Neural cell (in vitro differentiated cells): ENCODE data around the gene MAMDC2. TPM values are rescaled to one million over a fixed set of nuclear protein-coding genes. Genes with fewer than 3 reads are reported as not detected.

Experiments
- H2AFZ ChIP-seq: fragments of 200-600, 300-800 bp; sonication (generic), shearing (Covaris generic); 2 replicates; pipeline ENCODE4 v1.6.0; 2014; ENCODE audit warnings: low read depth, mild to moderate bottlenecking, antibody characterized with exemption, low read length, moderate library complexity
- H3F3A ChIP-seq: fragments of 200-600 bp; shearing (Covaris generic); 2 replicates; pipeline ENCODE4 v1.6.1; 2016; ENCODE audit warnings: mild to moderate bottlenecking, moderate library complexity, mixed read lengths, antibody characterized with exemption, low read length; ENCODE audit not compliant: insufficient read depth, poor library complexity, severe bottlenecking
- H3K27ac ChIP-seq: fragments of 200-600, 300-800 bp; sonication (generic), shearing (Covaris generic); 2 replicates; pipeline ENCODE4 v1.5.1; 2014; ENCODE audit warnings: mild to moderate bottlenecking, low read length, moderate library complexity
- H3K27me3 ChIP-seq: fragments of 300-800, 200-600 bp; sonication (generic), shearing (Covaris generic); 2 replicates; pipeline ENCODE4 v1.6.0; 2014; ENCODE audit warnings: mild to moderate bottlenecking, low read depth, low read length, moderate library complexity; ENCODE audit not compliant: insufficient read depth
- H3K36me3 ChIP-seq: fragments of 300-800, 200-600 bp; sonication (generic), shearing (Covaris generic); 2 replicates; pipeline ENCODE4 v1.5.1; 2014; ENCODE audit warnings: mild to moderate bottlenecking, antibody characterized with exemption, low read length, moderate library complexity; ENCODE audit not compliant: insufficient read depth
- H3K4me2 ChIP-seq: fragments of 300-800, 200-600 bp; sonication (generic), shearing (Covaris generic); 2 replicates; pipeline ENCODE4 v1.6.0; 2014; ENCODE audit warnings: mild to moderate bottlenecking, low read length
- H3K4me3 ChIP-seq: fragments of 300-800, 200-600 bp; sonication (generic), shearing (Covaris generic); 2 replicates; pipeline ENCODE4 v1.5.1; 2014; ENCODE audit warnings: mild to moderate bottlenecking, low read length, moderate library complexity
- H3K79me2 ChIP-seq: fragments of 200-600 bp; shearing (Covaris generic); replicated peaks from 2 replicates; pipeline ENCODE4 v1.6.0; 2014; ENCODE audit warnings: mild to moderate bottlenecking, low read length, moderate library complexity; ENCODE audit not compliant: insufficient read depth
- H3K9ac ChIP-seq: fragments of 300-800, 200-600 bp; sonication (generic), shearing (Covaris generic); 2 replicates; pipeline ENCODE4 v1.6.1; 2016; ENCODE audit warnings: mild to moderate bottlenecking, low read length, mixed read lengths
- H3K9me2 ChIP-seq: fragments of 200-600 bp; shearing (Covaris generic); 2 replicates; pipeline ENCODE4 v1.6.1; 2016; ENCODE audit warnings: mild to moderate bottlenecking, low read length, mixed read lengths; ENCODE audit not compliant: insufficient read depth
- H3K9me3 ChIP-seq: fragments of 200-600, 300-800 bp; sonication (generic), shearing (Covaris generic); 2 replicates; pipeline ENCODE4 v1.6.1; 2016; ENCODE audit warnings: mild to moderate bottlenecking, mixed run types, low read length, moderate library complexity, mixed read lengths
- H4K20me1 ChIP-seq: fragments of 200-600 bp; shearing (Covaris generic); 2 replicates; pipeline ENCODE4 v1.6.1; 2016; ENCODE audit warnings: mild to moderate bottlenecking, mixed run types; ENCODE audit not compliant: insufficient read depth
- CTCF ChIP-seq: fragments of 450-650 bp; IDR thresholded peaks from 2 replicates; pipeline ENCODE4 v1.5.1; 2014; ENCODE audit warnings: antibody characterized with exemption, mild to moderate bottlenecking, moderate library complexity; ENCODE audit not compliant: poor library complexity, severe bottlenecking
- EP300 ChIP-seq: fragments of 450-650 bp; conservative IDR thresholded peaks from 2 replicates; pipeline ENCODE4 v1.6.1; 2014; ENCODE audit warnings: antibody characterized with exemption, mild to moderate bottlenecking, moderate library complexity; ENCODE audit not compliant: poor library complexity, severe bottlenecking
- EZH2 ChIP-seq: fragments of 200-600, 300-800 bp; shearing (Covaris generic), sonication (generic); IDR thresholded peaks from 2 replicates; pipeline ENCODE4 v1.6.1; 2014; ENCODE audit warnings: antibody characterized with exemption, low read length, borderline replicate concordance, mild to moderate bottlenecking; ENCODE audit not compliant: insufficient read depth, poor library complexity, severe bottlenecking
- MXI1 ChIP-seq: fragments of 450-650 bp; conservative IDR thresholded peaks from 2 replicates; pipeline ENCODE4 v1.6.1; 2014; ENCODE audit warnings: antibody characterized with exemption, mild to moderate bottlenecking; ENCODE audit not compliant: poor library complexity, severe bottlenecking
- POLR2AphosphoS5 ChIP-seq: IDR thresholded peaks from 2 replicates; pipeline ENCODE4 v1.6.1; 2012
- RAD21 ChIP-seq: fragments of 450-650 bp; conservative IDR thresholded peaks from 2 replicates; pipeline ENCODE4 v1.6.1; 2014; ENCODE audit warnings: antibody characterized with exemption, mild to moderate bottlenecking, moderate library complexity
- REST ChIP-seq: IDR thresholded peaks from 2 replicates; pipeline ENCODE4 v1.6.1; 2012; ENCODE audit warnings: borderline replicate concordance
- SMC3 ChIP-seq: fragments of 450-650 bp; conservative IDR thresholded peaks from 2 replicates; pipeline ENCODE4 v1.6.1; 2014; ENCODE audit warnings: antibody characterized with exemption, mild to moderate bottlenecking, moderate library complexity; ENCODE audit not compliant: poor library complexity
- TAF1 ChIP-seq: IDR thresholded peaks from 2 replicates; pipeline ENCODE4 v1.6.1; 2012; ENCODE audit warnings: low read depth
- polyA plus RNA-seq: library from polyadenylated mRNA; depleted of rRNA; stranded (reverse); fragments of >200 nt; gene quantifications from 2 replicates; pipeline ENCODE4 v1.2.3, GENCODE V29; 2014

The MAMDC2 gene
- polyA plus RNA-seq, 1 donor from 2014 or later, result 0.30 TPM

- Histone ChIP-seq H2AFZ (no peak overlapping the region), H3K36me3 (no peaks in the 10 kb centered on the region), H3F3A (no peaks in the 10 kb centered on the region), H3K9me3 (no peaks in the 10 kb centered on the region), H3K9ac (no peak overlapping the region), H3K27me3 (no peaks in the 10 kb centered on the region), H3K27ac (no peak overlapping the region), H4K20me1 (no peaks in the 10 kb centered on the region), H3K4me3 (no peak overlapping the region), H3K4me2 (no peak overlapping the region), H3K9me2 (no peaks in the 10 kb centered on the region), H3K79me2 (no peaks in the 10 kb centered on the region)
- TF ChIP-seq CTCF (no peak), REST (no peak), SMC3 (no peak), EP300 (no peak), RAD21 (no peak), TAF1 (no peak), MXI1 (no peak), POLR2AphosphoS5 (no peak), EZH2 (no peak)
Measured at GRCh38 chr9:70085241-70085640, 41.6 kb downstream of the MAMDC2 start.

GRCh38 chr9:70091103-70091502 is 47.5 kb downstream of the MAMDC2 start:
- Histone ChIP-seq H3K4me3 (no peak overlapping the region), H4K20me1 (no peaks in the 10 kb centered on the region)
- TF ChIP-seq MXI1 (no peak), EZH2 (no peak), REST (no peak), CTCF (no peak), RAD21 (no peak), POLR2AphosphoS5 (no peak), EP300 (no peak)

More at GRCh38 chr9:70091103-70091502, 47.5 kb downstream of the MAMDC2 start:
- Histone ChIP-seq H3K9ac (no peak overlapping the region), H3K4me2 (no peak overlapping the region), H3K27ac (no peak overlapping the region), H3K9me2 (no peaks in the 10 kb centered on the region), H3K36me3 (no peaks in the 10 kb centered on the region), H3F3A (no peaks in the 10 kb centered on the region), H2AFZ (no peak overlapping the region), H3K79me2 (no peaks in the 10 kb centered on the region), H3K9me3 (no peaks in the 10 kb centered on the region), H3K27me3 (no peaks in the 10 kb centered on the region)
